Measurements from ENCODE around the gene BECN2.

GRCh38 chr1:241917487-241917886, 40.1 kb upstream of the BECN2 start:
- TF ChIP-seq CTCF (IDR thresholded peaks at IDR 0.05) (no peak), POLR2A (IDR thresholded peaks at IDR 0.05) (no peak)

Measured in lower leg skin (tissue), 3 donors.